Peyer's patch (tissue), 4 donors: ENCODE results near the gene SNX27.

Experiments
- CTCF ChIP-seq, 6 experiments: fragments of 450-650 bp in 4 of 6; fragments of 200-600 bp in 2 of 6; sonication (generic) in 1 of 6; IDR thresholded peaks; one replicate each; pipeline ENCODE4 v1.5.1; 2017 to 2019; ENCODE audit warnings: antibody characterized with exemption in 6 of 6, mild to moderate bottlenecking in 3 of 6, moderate library complexity in 1 of 6
- POLR2A ChIP-seq, 2 donors: fragments of 450-650 bp; IDR thresholded peaks; one replicate each; pipeline ENCODE4 v1.5.1; 2017; ENCODE audit warnings: antibody characterized with exemption in 2 of 2, mild to moderate bottlenecking in 2 of 2, moderate library complexity in 2 of 2

- no peak for TF ChIP-seq CTCF (IDR thresholded peaks at IDR 0.05)
- TF ChIP-seq POLR2A (IDR thresholded peaks at IDR 0.05), result no peak
Observed at GRCh38 chr1:151718666-151719065, 106.8 kb downstream of the SNX27 start.
